Fibroblast of skin of abdomen (primary cell): Measurements from ENCODE around the gene ATMIN.

ENCODE experiments used
- DNase-seq: peaks from one replicate; pipeline ENCODE4 v3.0.0-alpha.2; 2013

Gene ATMIN

DNA sequence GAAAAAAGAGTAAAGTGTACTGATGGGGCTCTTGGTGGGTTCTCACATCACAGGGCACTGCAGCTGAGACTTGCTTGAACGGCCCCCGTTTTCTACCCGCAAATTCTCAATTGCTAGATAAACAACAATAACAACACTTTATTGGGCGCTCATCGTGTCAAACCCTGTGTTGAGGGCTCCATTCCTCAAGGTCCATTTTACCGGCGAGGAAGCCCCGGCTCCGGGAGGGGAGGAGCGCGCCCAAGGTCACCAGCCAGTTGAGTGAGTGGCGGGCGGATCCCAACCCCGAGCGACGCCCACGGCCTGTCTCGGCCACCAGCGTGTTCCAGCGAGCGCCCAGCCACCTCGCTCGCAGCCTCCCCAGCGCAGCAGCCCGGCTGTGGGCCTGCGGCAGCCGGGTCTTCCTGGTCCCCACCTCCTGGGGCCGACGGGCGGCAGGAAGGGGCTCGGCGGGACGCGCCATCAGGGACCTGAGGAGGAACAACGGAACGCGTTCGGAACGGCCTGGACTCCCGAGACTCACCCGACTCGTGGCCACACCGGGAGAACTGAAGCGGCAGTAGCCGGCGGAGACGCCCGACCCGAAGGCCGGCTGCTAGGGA lies 29.3 kb upstream of the ATMIN start:
- no peak for DNase-seq

DNA sequence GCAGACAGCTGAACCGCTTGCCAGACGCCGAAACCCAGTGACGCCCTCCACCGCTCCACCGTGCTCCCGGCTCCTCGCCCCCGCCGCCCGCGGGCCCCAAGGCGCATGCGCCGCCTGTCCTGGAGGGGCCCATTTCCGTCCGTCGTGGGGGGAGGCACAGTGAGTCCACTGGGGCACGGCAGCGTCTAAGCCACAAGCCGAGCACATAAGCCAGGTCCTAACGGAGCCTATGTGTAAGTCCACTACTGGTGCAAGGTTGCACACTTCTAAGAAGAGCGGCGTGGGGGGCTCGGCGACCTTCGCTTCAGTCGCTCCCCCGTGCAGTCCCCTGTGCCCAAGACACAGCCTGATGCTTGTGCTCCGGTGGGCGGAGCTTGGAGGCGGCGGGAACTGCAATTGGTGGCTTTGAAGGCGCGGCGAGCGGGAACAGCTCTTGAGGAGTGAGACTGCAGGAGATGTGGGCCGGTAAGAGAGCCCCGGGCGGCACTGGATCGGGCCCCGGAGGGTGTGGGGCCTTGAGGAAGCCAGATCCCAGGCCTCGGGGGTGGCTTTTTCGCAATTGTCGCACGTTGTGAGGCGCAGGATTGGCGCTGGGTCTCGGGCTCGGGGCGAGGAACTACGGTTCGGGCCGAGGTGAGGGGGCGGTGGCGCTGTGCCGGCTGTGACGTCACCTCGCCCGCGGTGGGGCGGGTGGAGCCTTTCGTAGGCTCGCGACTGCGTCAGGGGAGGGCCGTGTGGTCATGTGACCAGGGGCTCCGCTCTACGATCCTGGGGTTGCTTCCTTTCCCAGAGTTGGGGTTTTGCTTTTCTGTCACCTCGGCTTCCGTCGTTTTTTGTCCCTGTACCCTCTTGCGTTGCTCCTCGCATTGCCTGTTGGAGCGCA lies 28.6 kb upstream of the ATMIN start, which contains the start of the genes CENPN and CMC2:
Gene CENPN (plus strand): TSS at position 402 of the 883 bp plus-strand sequence. CDS start 4,726 bp downstream, outside the sequence.
Gene CMC2 (minus strand): TSS at position 73 of the 883 bp plus-strand sequence. CDS start 9,491 bp downstream, outside the sequence.
- DNase-seq, result peak; percentile 99

DNA sequence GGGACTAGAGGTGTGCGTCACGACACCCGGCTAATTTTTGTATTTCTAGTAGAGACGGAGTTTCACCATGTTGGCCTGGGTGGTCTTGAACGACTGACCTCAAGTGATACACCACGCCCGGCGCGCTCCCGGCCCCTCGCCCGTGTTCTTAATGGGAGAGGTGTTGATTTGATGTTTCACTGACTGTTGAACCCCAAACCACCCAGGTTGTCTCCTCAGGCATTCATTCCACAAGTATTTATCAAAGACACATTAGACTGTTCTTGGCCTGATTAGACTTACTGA lies 27.2 kb upstream of the ATMIN start:
- no peak for DNase-seq

DNA sequence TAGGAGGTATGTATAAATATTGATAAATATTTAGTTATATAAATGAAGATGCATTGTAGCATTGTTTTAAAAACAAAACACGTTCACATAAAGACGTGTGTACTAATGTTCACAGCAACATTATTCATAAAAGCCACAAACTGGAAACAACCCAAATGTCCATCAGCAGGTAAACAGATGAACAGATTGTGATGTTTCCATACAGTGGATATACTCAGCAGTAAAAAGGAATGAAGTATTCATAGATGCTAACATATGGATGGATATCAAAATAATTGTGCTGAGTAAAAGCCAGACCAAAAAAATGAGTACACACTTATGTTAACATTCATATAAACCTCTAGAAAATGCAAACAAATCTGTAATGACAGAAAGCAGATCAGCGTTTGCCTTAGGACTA lies 22.7 kb upstream of the ATMIN start:
- DNase-seq, result no peak

DNA sequence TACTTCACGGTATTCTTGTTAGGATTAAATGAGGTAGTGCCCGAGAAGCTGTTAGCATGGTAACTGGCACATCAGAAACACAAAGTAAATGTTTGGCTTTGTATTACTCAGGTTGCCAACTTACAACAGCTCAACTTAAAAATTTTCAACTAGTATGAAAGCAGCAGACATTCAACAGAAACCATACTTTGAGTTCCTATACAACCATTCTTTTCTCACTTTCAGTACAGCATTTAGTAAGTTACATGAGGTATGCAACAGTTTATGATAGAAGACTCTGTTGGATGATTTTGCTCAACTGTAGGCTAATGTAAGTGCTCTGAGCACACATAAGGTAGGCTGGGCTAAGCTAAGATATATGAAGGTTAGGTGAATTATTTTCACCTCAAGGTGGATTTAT lies 21.0 kb upstream of the ATMIN start:
- no peak for DNase-seq

DNA sequence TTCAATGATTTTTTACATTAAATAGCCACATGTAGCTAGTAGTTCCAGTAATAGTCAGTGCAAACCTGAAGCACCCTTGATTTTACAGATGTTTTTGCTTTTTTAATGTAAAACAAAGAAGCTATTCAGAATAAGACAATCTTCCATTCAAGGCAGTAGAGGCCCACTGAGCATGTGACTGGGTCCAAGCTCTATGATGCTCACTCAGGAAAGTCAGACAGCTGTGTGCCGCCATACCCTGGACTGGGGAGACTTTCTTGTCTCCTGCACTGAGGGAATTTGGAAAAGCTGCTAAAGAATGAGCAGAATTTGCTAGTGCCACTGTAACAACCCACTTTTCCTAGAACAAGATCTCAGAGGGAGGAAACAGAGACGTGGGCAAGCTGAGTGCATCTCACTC lies 17.1 kb upstream of the ATMIN start:
- no peak for DNase-seq

DNA sequence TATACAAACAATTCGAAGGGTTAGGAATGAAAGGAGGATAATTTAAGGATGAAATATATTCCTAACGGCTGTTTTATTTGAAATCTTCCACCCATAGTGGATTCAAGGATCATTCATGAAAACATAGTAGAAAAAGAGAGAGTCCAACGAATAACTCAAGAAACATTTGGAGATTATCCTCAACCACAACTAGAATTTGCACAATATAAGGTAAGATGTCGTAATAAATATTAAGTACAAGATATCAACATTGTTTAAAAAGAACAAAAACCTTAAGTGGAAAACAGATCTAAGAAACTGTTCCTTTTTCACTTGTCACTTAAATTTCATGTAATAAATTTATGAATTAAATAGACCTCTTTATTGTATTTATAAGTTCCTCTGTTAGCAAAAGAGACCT lies 9.2 kb upstream of the ATMIN start:
- no peak for DNase-seq

DNA sequence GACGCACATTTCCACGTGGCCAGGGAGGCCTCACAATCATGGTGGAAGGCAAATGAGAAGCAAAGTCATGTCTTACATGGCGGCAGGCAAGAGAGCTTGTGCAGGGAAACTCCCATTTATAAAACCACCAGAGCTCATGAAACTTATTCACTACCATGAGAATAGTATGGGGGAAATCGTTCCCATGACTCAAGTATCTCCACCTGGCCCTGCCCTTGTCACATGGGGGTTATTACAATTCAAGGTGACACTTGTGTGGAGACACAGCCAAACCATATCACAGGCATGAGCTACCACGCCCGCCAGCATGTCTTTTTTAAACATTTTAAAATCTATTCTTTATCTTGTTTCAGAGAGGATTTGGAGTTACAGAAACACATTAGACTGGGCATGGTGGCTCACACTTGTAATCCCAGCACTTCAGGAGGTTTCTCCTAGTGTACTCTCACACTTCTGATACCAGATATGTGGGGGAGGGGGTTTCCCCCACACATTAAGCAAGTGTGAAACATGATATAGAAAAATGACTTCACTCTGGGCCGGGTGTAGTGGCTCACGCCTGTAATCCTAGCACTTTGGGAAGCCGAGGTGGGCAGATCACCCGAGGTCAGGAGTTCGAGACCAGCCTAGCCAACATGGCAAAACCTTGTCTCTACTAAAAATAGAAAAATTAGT lies 5.6 kb upstream of the ATMIN start:
- no peak for DNase-seq

DNA sequence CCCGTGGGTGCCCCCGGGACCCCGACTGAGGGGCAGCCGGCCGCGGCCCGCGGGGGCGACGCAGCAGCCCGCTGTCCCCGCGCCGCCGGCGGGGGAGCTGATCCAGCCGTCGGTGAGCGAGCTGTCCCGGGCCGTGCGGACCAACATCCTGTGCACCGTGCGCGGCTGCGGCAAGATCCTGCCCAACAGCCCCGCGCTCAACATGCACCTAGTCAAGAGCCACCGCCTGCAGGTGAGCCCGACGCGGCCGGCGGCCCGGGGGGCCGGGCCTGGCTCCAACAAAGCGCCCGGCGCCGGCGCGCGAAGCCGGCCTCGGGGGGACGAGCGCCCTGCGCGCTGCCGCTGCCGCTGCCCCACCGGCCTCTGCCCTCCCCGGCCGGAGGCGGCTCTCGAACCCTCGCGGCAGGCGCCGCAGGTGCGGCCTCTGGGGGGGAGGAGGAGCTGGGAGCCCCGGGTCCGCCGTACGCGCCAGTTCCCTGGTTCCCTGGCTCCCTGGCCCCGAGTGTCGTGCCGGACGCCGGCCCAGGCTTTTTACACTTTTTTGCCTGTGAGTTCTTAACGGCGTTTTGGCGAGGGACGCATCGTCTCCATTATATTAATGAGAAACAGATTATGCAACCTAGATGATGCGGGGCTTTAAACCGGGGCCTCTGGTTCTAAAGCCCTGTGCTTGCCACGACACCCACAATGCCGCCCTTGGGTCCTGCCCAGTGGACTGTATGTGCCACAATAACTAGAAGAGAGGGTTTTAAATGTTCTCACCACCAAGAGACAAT lies 521 bp downstream of the ATMIN start:
- peak; percentile 9 for DNase-seq

DNA sequence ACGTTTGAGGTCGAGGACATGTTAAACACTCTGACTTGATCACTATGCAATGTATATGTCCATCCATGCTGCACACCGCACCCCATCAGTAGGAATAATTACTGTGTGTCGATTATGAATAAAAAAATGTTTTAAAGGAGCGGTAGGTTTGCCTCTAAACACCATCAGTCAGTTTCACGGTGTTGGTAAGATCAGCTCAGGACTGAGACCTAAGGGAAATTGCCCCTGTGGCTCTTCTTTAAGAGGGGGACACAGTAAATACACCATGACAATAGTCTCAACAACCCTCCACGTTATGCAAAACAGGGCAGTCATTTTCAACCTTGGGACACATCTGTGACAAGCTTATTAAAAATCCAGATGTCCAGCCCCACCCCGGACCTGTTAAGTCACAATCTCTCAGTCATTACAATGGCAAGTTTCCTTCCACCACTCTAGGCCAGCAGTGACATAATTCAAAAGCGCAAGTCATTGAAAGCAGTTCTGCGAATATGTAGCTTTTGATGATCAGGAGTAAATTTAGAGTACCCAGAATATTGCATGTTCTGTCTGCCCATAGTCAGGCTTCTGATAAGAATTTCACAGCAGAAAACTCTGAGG lies 1.2 kb downstream of the ATMIN start:
- no peak for DNase-seq

DNA sequence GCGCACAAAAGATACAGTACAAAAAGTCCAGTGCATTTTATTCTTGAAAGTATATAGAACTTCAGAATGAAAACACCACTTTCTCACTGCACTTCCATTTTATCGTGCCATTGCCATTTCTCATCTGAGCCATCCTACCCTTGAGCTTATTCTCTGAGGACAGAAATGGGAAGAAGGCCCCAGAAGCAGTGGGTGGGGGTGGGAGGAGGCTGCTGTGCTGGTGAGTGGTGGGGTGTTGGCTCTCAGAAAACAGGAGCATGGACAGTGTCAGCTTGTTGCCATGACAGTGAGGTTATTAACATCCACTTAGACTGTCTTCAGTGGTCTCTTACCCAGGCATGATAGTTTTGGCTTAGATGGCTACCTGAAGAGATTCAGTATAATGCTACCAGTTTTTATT lies 4.5 kb downstream of the ATMIN start:
- DNase-seq, result no peak

DNA sequence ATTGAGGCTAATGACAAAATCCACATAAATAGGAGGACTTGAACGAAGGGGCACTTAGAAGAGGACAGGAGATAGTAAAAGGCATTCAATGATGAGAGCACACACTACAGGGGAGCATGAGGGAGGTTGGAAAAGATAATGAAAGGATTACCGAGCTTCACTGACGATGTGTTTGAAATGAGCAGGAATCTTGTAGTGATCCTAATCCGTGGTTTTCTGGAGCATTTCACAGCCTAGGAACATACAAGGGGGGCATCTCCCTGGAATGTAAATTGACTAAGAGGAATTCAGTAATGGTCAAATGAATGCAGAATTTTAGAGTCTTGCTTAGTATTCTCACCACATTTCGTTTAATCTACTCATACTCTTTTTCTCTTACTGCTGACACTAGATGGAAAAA lies 5.2 kb downstream of the ATMIN start:
- peak; percentile 70 for DNase-seq

DNA sequence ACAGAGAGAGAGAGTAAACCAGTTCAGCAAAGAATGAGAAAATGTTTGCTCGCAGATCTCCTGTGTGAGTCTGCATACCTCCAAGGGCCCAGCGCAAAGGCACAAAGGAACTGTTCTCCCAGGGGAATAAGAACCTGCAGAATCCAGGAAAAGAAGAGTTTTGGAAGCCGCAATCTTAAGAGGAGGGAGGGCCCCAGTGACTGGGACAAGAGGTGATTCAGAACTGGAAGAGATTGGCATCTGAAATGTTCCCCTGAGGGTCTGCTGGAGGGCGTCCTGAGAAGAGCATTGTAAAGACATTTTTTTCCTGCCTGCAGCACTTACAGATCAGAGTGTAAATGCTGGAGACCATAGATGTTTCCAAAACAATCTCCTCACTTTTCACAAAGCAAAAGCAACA lies 6.1 kb downstream of the ATMIN start:
- DNase-seq, result no peak

DNA sequence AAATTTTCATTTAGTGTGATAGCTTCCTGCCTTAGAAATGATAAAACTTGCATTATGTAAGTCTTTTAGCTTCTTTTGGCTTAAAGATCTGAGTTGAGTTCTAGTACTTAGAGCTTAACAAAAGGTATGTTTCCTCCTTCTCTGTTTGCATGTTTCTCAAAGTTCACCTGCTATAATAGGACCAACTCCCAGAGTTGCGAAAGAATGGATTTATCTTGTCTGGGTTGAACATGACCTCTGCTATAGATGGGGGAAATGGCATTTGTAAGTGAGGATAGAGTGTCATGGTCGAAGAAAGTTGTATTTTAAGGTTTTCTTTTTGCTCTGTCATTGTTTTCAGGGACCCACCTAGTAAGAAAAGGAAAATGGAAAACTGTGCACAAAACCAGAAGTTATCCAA lies 7.2 kb downstream of the ATMIN start:
- no peak for DNase-seq

DNA sequence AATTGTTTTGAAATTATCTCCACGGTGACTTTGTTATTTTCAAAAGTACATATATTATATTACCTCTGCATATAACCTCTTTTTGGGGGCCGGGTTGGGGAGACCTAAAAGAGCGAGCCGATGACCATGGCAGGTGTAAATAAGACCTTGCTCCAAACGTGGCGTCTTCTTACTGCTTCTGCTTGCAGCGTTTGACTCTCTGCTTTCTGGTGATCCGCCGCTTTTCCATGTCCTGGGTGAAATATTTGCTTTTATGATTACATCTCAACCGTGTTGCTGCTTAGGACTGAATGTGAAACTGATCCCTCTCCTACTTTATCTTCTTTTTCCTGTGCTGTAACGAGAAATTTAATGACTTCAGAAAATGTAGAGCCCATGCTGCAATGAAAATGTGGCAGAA lies 18.1 kb downstream of the ATMIN start:
- no peak for DNase-seq

DNA sequence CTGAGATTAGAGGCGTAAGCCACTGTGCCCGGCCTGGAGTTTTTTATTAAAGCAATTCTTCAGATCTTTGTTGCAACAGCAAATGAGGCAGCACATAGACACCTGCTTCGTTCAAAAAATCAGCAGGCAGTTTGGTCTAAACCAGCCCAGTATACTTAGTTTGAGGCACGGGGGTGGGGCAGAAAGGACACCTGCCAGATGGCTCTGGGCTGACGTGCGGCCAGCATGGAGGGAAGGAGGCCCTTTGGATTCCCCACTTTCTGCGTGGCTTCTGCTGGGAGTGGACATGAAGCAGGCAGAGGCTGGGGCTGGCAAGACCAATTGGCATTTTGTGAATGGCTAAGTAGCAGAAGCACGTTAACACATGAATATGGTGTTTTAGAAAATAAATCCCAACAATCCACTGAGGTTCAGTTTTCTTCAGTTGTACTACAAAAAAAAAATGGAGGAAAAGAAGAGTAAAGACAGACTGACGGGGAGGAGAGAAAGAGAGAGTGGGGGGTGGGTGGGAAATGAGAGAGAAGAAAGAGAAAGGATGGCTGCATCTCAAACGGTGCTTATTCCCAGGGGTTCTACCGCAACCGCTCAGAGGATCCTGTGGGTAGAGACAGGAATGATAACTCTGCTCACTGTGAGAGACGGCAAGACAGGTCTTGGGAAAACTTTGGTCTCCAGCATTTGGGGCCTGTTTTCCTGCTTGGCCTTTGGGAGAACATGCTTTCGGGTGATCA lies 25.1 kb downstream of the ATMIN start:
- no peak for DNase-seq

DNA sequence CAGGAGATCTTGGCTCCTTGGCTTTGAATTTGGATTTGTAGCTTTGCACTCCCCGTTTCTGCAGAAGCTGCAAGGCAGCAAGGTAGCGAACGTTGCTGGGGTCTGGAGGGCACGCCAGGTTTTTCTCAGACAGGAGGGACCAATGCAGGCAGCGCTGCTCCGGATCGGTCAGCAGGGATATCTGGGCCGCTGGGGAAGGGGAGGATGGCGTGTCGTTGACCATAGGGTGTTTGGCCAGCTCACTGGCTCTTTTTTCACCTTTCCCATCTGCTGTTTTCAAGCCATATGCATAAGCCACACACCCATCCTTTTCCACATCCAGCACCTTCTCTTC lies 25.6 kb downstream of the ATMIN start:
- DNase-seq, result no peak

DNA sequence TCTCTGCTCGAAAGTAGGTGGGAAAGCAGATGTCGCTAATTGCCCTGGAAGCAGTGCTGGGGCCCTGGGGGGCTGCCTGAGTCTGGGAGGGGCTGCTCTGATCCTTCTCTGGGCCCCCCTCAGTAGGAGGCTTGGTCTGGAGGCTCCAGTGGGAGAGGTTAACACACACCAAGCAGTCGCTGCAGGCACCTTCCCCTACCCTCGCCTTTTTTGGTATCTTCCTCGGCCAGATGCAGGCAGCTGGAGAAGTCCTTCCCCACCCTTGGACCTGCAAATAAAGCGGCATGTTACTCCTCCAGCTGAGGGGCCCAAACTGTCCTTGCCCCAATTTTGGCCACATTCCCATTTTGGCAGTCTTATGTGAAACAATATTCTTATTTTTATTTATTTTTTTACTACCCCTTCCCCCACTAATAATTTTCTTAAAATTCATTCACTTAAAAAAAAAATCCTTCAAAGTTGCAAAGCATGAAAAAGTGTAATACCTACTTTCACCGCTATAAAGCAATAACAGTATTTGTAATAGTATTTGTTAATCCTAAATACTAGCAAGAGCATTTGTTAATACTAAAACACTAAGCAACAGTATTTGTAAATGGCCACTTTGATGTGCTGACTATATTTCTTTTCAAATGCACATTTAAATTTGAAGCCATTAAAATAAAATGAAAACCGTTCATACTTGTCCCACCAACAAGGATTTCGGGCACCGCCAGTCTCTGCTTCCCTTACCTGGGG lies 26.4 kb downstream of the ATMIN start:
- no peak for DNase-seq

DNA sequence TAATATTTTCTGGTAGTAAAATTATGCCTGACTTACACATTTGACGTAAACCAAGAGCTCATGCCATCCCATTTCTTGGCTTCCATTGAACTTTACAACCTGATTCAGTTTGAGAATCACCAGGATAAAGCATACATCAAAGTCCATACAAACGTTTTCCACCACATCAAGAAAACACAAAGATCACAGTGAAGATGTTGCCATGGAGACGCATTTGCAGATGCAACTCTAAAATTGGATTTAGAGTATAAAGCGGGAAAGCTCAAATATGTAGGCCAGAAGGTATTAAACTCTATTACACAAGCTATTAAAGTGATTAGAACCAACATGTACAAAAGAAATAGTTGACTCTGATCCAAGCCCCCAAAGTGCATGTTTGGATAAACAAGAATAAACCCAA lies 31.0 kb downstream of the ATMIN start:
- DNase-seq, result no peak

DNA sequence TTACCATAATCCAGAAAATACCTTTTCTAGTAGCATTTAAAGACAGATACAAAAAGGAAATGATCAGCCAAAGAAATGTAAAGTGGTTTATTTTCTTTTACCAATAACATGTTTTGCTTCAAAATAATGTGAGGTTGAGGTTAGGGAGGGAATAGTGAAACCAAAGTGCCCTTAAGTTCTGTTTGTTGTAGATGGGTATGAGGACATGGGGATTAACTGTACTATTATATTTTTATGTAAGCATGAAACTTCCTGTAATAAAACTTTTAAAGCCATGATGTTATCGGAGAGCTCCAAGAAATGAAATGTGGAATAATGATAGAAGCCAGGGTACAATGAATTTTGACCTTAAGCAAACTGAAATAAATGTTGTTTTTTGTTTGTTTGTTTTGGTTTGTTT lies 31.5 kb downstream of the ATMIN start:
- DNase-seq, result no peak

DNA sequence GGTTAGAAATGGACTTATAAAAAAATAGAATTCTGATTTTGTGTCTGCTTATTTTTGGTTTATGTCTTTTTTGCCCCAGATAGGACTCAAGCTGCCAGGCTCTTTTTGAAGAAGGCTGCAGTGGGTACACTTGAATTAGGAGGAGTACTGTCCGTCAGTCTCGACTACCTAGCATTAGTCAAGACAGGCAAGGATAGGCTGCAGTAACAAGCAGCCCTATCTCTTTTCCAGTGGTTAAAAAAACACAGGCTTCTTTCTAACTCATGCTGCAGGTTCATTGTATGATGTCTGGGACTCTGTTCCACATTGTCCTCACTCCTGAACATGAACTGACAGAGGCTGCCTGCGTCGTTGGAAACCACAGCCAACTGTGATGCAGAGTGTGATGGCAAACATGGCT lies 33.4 kb downstream of the ATMIN start:
- no peak for DNase-seq
